GM18870 (cell line): ENCODE data around the gene COL6A6.

ENCODE experiments used
- ATAC-seq: cut with Tn5 transposase; IDR thresholded peaks from one replicate; pipeline ENCODE4 v1.9.1; 2021; ENCODE audit warnings: moderate library complexity; ENCODE audit not compliant: unreplicated experiment

Gene COL6A6, protein sequence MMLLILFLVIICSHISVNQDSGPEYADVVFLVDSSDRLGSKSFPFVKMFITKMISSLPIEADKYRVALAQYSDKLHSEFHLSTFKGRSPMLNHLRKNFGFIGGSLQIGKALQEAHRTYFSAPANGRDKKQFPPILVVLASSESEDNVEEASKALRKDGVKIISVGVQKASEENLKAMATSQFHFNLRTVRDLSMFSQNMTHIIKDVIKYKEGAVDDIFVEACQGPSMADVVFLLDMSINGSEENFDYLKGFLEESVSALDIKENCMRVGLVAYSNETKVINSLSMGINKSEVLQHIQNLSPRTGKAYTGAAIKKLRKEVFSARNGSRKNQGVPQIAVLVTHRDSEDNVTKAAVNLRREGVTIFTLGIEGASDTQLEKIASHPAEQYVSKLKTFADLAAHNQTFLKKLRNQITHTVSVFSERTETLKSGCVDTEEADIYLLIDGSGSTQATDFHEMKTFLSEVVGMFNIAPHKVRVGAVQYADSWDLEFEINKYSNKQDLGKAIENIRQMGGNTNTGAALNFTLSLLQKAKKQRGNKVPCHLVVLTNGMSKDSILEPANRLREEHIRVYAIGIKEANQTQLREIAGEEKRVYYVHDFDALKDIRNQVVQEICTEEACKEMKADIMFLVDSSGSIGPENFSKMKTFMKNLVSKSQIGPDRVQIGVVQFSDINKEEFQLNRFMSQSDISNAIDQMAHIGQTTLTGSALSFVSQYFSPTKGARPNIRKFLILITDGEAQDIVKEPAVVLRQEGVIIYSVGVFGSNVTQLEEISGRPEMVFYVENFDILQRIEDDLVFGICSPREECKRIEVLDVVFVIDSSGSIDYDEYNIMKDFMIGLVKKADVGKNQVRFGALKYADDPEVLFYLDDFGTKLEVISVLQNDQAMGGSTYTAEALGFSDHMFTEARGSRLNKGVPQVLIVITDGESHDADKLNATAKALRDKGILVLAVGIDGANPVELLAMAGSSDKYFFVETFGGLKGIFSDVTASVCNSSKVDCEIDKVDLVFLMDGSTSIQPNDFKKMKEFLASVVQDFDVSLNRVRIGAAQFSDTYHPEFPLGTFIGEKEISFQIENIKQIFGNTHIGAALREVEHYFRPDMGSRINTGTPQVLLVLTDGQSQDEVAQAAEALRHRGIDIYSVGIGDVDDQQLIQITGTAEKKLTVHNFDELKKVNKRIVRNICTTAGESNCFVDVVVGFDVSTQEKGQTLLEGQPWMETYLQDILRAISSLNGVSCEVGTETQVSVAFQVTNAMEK (N-terminal part only)

DNA sequence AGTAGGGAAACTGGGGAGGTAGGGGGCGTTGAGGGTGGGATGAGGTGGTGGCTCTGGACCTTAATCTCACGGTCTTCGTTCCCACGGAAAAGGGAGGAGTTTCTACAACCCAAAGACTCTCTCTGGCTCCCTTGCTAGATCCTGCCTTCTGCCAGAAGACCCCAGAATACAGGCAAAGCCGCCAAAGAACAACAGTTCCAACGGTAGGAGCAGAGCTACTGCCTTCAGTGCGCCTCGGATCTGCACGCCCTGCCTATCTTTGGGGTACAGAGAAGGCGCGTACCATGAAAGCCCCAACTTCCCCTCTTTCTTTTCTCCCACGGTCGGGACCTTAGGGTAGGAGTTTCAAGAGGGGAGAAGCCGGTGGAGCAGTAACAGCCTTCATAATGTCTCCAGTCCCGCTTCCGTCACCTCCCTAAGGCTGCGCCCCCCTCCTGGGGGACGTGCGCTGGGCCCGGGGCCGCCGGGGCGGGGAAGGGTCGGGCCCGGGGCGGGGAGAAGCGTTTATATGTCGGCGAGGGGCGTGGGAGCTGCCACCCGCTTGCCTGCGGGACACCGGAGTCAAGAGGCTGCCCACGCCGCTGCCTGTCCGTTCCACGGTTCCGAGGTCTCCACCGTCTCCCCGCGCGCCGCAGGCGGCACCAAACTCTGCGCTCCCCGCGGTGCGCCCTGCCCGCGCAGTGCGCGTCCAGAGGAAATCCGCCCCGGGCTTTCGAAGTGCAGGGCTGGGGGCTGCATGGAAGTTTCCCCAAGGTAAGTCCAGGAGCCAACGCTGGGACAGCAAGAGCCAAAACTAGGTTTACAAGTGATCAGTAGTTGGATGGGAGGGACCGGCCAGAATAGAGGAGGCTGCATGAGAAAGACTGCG lies at the start of gene COL6A6:
Gene COL6A6, plus strand, starts transcription at position 533 of the 868 bp plus-strand sequence. CDS start 43,188 bp downstream, outside the sequence.
- no peak for ATAC-seq

DNA sequence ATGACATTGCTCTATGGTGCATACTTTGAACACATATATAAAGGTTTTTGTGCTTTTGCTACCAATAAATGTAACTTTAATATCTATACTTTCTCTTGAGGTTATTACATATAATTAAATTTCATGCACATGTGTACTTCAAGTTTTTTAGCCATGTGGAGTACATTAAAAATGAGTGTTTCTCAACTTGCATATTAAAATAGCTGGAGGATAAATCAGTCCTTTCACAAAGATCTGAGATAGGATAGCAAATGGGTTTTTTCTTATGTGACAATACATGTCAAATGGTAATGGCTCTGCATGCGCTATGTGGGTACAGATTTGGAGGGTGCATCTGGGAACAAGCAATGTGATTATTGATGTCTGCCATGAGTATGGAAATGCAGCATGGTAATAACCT lies 48.7 kb upstream of the COL6A6 start:
- no peak for ATAC-seq

DNA sequence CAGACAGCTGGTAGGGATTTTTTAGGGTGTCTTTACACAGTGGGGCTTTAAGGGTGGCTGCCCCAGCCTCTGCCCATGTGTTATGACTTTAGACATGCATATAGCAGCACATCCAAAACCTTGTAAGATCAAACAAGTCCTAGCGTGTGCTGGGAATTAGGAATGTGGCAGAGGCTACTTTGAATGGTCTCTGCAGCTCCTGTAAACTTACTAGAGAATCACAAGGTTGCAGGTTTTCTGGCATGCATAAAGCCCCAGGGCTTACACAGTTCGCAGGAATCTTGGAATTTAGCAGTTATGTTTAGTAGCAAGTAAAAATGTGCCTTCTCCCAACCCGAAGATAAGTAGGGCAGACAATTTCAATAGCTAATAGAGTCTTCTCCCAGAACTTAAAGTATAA lies 46.9 kb upstream of the COL6A6 start:
- no peak for ATAC-seq

DNA sequence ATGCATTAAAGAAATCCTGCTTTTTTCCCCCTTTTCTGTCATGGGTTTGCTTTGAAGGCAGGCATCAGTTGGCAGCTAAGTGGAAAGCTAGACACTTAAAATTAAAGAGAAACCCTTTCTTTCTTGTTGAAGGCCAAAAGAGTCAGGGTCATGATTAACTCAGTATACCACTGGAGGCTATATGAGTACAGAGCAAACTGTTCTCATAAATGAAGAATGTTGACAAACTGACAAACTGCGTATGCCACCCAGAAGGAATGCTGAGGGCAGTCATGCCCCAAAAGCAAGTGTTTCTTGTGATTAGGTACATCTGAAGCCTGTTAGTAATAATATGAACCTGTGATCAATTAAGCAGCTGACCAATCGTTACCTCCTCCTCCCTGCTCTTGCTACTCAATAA lies 43.6 kb upstream of the COL6A6 start:
- ATAC-seq = no peak

DNA sequence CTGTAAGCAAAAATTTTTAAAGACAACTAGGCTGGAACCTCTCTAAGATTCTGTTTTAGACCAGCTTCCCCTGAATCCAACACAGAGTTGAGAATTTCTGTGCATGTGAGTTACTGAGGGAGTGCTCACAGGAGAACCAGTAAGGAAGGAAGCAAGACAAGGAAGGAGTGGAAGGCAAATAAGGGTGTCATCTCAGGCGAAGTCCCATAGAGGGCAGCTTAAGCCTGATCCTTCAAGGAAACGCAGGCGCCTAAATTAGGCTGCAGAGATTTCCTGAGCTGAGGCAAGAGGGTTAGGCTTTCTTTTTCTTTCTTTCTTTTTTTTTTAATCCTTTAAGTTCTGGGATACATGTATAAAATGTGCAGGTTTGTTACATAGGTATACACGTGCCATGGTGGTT lies 36.2 kb upstream of the COL6A6 start:
- no peak for ATAC-seq

DNA sequence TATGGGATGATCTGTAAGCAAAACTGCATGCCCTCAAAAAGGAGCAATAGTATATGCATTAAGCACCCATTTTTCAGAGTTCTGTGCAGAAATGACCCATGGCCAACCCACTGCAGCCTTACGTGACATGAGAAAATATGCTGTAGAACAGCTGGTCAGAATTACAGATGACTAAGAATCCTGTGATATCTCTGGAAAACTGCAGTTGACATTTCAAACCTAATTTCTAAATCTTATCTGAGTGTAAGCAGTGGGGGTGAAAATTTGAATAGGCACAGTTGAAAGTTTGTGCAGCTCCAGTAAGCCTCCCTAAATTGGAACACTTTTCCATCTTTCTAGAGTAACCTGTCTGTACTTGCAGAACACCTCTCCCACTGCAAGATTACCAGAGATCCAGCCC lies 28.7 kb upstream of the COL6A6 start:
- no peak for ATAC-seq

DNA sequence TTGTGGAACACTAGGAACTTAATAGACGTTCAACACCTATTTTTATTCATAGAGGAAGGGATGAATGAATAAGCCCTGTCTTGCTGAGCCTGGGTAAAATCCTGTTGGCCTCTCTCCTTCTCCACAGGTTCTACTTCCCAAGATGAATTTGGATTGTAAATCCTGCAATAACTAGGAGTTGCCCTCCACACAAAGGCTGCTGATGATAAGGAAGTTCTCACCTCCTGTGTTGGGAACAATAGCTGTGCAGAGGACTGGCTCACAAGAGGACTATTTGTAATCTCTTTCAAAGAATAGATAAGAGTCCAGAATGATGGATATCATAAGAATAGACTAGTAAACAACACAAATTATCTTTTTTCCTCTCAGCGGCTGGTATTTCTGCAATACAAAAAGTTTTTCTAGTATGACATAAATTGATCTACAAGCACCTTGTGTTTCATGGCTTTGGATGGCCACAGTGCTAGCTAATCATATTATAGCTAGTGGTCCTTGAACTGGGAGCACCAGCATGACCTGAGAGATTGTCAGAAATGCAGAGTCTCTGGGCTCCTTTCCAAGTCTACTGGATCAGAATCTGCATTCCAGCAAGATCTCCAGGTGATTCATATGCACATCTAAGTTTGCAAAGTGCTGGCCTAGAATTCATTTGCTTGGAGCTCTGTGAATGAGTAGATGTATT lies 28.1 kb upstream of the COL6A6 start:
- ATAC-seq = no peak

DNA sequence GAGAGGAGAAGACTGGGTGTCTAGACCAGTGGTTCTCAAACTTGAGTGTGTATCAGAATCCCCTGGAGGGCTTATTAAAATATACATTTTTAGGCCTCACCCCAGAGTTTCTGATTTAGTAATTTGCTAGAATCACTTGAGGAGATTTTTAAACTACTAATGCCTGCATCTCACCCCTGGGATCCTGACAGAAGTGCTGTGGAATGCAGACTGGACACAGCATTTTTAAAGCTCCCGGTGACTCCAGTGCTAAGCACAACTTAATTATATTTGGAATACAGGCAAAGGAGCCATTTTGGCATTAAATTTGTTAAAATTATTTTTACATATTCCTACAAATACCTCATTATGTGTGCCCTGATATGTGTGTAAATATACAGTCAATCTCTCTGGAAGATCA lies 26.7 kb upstream of the COL6A6 start:
- ATAC-seq = no peak

DNA sequence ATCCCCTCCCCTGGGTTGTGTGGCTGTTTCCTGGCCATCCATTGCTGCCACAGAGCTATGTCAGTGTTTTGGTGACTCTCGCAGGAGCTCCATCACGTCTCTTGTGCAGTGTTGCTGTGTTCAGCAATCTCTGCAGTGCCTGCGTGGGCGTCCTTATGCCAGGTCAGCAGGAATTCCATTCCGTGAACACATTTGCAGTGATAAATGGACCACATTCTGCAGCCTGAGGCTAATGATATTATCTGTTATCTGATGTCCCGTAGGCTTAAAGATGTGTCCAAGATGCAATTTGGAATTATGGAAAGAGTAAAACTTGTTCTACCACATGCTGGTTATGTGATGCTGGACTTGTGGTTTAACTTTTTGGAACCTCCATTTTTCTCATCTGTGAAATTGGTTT lies 25.5 kb upstream of the COL6A6 start:
- no peak for ATAC-seq

DNA sequence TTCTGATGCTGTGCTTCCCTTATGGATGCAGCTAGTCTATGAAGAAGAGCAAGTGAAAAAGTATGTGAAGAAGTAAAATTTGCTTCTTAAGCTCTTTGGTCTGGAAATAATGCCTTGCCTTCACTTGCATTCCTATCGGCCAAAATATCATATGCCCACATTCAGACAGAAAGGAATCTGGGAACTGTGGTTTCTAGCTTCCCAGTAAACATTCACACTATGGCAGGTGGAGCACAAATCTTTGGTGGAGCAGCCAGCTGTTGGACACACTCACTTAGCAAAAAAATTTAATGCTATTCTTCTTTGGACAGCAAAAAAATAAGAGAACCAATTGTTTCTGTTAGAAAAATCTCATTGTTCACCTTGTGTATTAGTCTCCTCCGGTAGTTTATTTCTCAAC lies 12.3 kb upstream of the COL6A6 start:
- no peak for ATAC-seq

DNA sequence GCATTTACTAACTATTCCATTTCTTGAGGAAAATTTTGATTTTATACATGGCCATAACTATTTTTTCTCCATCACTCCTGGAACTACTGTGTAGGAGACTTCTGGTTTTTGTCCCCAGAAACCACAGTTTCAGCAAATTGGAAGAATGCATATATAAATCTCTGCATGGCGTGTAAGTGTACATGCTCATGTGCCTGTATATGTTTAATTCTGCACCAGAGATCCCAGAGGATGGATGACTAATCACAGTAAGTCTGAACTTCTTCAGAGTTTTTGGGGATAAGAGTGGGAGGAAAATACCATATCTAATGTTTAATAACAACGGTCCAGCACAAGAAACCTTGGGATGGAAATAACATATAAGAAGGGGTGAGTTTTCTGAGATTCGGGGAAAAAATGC lies 10.9 kb upstream of the COL6A6 start:
- no peak for ATAC-seq

DNA sequence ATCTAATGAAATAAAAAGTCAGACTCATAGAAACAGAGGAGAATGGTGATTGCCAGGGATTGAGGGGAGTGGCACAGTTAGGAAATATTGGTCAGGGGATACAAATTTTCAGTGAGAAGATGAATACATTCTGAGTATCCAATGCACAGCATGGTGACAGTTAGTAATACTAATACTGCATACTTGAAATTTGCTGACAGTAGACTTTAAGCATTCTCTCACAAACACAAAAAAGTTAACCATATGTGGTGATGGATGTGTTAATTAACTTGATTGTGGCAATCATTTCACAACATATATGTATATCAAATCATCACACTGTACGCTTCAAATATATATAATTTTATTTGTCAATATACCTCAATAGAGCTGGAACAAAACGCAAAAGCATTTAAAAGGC lies 9.2 kb upstream of the COL6A6 start:
- no peak for ATAC-seq

DNA sequence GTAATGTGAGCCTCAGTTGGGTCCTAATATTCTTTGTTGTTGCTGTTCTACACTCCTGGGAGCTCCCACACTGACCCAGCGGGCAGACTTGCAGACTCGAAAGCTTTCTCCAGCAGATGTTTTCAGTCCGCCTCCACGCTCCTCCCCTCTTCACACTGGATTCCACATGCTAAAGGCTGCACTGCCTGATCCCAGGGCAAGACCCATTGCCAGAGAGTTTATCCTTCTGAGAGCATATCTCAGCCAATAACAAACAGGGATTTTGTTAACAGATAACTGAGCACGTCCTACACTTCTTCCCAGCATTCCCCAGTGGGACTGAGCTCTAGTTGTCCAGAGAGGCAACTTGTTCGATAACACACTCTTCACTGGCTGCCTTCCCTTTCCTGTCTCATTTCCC lies 8.0 kb upstream of the COL6A6 start:
- ATAC-seq = no peak

DNA sequence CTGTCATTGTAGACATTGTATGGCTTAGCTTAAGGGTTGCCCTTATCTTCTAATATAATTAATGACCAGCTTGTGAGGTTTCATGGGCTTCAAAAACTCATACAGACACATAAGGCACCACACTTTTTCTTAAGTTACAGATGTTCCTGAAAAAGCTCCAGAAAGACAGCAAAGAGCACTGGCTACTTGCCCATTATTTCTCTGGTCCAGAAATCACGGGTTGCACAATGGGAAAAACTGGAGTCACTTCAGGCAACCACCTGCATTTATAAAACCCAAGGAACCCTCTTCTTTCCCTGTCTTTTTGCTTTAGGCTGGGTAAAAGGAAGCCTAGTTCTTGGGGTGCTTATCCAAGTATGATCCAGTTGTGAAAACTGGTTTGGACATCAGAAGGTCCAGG lies 2.3 kb upstream of the COL6A6 start:
- no peak for ATAC-seq

DNA sequence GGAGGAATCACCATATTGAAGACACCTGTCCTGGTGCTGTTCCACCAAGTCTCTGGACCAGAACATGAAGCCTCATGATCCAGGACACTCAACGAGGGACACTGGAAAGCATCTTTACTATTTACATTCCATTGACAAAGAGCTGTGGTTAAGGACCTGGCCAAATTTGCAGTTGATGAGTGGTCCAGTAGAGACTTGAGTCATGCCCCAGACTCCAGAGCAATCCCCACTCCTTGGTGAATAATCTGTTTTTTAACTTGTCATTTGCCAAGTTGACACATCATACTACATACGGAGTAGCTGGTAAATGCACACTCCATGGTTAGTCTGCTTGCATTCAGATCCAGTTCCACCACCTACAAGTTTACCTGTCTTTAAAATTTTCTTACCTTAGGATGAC lies 1.2 kb upstream of the COL6A6 start:
- no peak for ATAC-seq

DNA sequence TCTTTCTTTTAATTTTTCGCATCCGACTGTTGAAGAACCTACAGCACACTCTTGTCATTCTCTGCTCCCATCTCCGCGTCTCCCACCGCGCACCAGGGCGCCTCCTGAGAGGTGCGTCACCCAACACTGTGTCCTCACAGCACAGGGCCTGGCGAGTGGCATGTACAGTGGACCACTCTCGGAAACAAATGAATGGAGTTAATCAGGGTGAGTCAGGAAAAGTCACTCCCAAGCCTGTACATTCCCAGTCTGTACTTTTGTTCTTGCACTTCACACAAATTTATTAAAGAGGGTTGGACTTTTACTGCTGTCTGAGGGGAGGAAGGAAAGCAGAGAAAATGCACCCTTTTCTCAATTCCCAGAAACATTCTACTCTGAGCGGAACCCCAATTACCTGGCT lies 625 bp downstream of the COL6A6 start:
- ATAC-seq = no peak

DNA sequence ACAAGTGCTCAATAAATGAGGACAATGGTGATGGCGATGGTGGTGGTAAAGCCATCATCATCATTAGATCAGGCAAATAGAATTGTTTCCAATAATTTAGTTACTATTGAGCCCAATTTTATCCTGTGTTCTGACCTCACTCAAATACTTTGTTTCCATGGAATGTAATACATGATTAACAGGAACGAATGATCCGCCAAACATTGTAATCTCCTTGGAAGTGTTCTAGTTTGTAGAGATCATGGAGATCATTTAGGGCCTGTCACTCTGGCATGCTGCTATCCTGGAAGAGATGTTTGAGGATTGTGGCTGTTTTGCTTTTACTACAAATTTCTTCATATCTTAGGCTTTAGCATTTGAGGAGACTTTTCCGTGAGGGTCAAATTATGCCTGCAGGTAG lies 2.8 kb downstream of the COL6A6 start:
- ATAC-seq = no peak

DNA sequence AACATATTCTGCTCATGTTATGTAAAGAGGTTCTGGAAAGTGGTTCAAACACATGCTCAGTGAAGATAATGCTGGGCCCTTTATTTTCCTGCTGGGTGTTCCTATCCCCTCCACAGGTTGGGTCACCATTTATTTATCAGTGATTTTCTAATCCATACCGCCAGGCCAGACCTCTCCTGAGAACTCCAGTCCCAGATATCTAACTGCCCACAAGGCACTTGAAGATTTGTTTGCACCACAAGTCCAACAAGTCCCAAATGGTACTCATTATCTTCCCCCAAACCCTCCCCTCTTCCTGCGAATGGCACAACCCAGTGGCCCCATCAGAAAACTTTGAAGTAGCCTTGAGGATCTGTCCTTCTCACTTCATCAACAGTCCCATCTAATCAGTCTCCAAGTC lies 5.4 kb downstream of the COL6A6 start:
- no peak for ATAC-seq

DNA sequence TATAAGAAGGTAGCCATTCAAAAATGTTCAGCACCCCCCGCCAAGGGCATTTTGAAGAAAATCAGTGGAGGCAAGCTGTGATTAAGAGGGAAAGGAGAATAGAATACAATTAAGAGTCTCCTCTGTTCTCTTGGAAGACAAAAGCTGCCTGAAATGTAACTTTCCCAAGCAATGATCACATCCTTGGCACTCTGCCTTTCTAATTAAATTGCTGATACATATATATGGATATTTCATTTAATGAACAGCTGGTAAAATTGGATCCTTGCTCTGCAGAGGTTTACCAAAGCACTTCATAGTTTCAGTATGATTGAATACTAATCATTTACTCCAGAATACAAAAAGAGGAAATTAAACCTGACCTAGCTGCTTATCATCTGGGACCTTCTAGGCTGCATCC lies 10.4 kb downstream of the COL6A6 start:
- ATAC-seq = no peak

DNA sequence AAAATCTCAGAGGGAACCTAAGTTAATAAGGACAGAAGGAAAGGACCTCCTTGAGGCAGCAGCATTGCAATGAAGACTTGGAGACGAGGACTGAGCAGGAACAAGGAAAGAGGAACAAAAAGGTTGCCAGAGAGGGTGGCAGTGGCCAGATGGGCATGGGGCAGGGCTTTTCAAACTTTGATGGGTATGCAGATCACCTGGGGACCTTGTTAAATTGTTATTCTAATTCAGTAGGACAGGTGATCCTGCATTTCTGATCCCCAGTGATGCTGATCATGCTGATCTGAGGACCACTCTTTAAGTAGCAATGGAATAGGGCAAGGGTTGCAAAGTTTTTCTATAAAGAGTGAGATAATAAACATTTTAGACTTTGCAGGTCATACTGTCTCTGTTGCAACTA lies 11.1 kb downstream of the COL6A6 start:
- ATAC-seq = no peak
